ENCODE measurements around the gene AKAP6. TPM values are rescaled to one million over a fixed set of nuclear protein-coding genes. Genes with fewer than 3 reads are reported as not detected.

Gene AKAP6
- total and polyA plus RNA-seq, 4 donors, result 0.42 to 3.2 (median 1.7) TPM

DNA sequence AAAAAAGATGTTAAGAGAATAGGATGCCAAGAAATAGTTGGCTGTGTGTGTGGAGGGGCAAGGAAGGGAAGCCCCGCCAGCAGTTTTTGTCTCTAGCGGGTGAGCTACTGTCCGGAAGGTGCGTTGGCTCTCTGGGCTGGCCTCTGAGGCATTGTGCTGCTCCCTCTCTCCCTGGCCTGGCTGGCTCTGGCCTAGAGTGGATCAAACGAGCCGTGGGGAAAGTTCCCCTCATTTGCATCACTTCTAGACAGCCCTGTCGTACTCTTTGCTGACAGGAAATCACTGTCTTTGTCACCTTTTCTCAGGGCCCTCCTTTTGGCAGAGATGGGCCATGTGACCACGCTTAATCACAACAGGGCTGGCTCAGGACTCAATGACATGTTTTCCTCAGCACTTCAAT lies 373.5 kb downstream of the AKAP6 start:
- no peaks in the 10 kb centered on the region for H3K36me3 ChIP-seq (ENCODE audit: control insufficient read depth in 4 of 4, insufficient read depth in 3 of 4, low read depth in 1 of 4, low read length in 3 of 4)
- H3K27me3 ChIP-seq (ENCODE audit: control insufficient read depth in 4 of 4, insufficient read depth in 4 of 4, low read length in 3 of 4), result no peaks in the 10 kb centered on the region
- no peak overlapping the region for H3K9ac ChIP-seq (ENCODE audit: low read depth in 1 of 2, low read length in 2 of 2)
- H3K9me3 ChIP-seq (ENCODE audit: control insufficient read depth in 4 of 4, low read length in 3 of 4), result no peaks in the 10 kb centered on the region
- 75% methylated on average over 8 of the region's 8 CpGs for WGBS
- H3K4me1 ChIP-seq (ENCODE audit: control insufficient read depth in 4 of 4, insufficient read depth in 4 of 4, low read length in 3 of 4), result peaks cover 0 to 2% (median 0%) of the 10 kb centered on the region in 4 donors
- no peak for TF ChIP-seq SP1 (IDR thresholded peaks at IDR 0.05)
- no peak for TF ChIP-seq FOXA1 (IDR thresholded peaks at IDR 0.05)
- no peak for TF ChIP-seq FOXA2 (IDR thresholded peaks at IDR 0.05)
- TF ChIP-seq, protein P1, sequence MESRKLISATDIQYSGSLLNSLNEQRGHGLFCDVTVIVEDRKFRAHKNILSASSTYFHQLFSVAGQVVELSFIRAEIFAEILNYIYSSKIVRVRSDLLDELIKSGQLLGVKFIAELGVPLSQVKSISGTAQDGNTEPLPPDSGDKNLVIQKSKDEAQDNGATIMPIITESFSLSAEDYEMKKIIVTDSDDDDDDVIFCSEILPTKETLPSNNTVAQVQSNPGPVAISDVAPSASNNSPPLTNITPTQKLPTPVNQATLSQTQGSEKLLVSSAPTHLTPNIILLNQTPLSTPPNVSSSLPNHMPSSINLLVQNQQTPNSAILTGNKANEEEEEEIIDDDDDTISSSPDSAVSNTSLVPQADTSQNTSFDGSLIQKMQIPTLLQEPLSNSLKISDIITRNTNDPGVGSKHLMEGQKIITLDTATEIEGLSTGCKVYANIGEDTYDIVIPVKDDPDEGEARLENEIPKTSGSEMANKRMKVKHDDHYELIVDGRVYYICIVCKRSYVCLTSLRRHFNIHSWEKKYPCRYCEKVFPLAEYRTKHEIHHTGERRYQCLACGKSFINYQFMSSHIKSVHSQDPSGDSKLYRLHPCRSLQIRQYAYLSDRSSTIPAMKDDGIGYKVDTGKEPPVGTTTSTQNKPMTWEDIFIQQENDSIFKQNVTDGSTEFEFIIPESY (IDR thresholded peaks at IDR 0.05), result no peak
- no peak for TF ChIP-seq GABPA (IDR thresholded peaks at IDR 0.05 in 1 of 2, conservative IDR thresholded peaks at IDR 0.05 in 1 of 2)
- TF ChIP-seq, protein P2, sequence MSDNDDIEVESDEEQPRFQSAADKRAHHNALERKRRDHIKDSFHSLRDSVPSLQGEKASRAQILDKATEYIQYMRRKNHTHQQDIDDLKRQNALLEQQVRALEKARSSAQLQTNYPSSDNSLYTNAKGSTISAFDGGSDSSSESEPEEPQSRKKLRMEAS (IDR thresholded peaks at IDR 0.05), result no peak
- no peak for TF ChIP-seq HNF4G (IDR thresholded peaks at IDR 0.05)
- no peak for TF ChIP-seq TAF1 (conservative IDR thresholded peaks at IDR 0.05)
- TF ChIP-seq, protein P3, sequence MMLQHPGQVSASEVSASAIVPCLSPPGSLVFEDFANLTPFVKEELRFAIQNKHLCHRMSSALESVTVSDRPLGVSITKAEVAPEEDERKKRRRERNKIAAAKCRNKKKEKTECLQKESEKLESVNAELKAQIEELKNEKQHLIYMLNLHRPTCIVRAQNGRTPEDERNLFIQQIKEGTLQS (IDR thresholded peaks at IDR 0.05), result no peak
- no peak for TF ChIP-seq YY1 (IDR thresholded peaks at IDR 0.05)
- TF ChIP-seq RAD21 (IDR thresholded peaks at IDR 0.05), result no peak
- no peak for TF ChIP-seq JUND (IDR thresholded peaks at IDR 0.05)
- TF ChIP-seq RXRA (IDR thresholded peaks at IDR 0.05), result no peak
- TF ChIP-seq HNF4A (conservative IDR thresholded peaks at IDR 0.05), result no peak
- no peak for TF ChIP-seq NR2F2 (IDR thresholded peaks at IDR 0.05)
- TF ChIP-seq, protein P4, sequence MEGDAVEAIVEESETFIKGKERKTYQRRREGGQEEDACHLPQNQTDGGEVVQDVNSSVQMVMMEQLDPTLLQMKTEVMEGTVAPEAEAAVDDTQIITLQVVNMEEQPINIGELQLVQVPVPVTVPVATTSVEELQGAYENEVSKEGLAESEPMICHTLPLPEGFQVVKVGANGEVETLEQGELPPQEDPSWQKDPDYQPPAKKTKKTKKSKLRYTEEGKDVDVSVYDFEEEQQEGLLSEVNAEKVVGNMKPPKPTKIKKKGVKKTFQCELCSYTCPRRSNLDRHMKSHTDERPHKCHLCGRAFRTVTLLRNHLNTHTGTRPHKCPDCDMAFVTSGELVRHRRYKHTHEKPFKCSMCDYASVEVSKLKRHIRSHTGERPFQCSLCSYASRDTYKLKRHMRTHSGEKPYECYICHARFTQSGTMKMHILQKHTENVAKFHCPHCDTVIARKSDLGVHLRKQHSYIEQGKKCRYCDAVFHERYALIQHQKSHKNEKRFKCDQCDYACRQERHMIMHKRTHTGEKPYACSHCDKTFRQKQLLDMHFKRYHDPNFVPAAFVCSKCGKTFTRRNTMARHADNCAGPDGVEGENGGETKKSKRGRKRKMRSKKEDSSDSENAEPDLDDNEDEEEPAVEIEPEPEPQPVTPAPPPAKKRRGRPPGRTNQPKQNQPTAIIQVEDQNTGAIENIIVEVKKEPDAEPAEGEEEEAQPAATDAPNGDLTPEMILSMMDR (IDR thresholded peaks at IDR 0.05; ENCODE audit: low read depth, low read length, missing input control), result no peak
- no peak for TF ChIP-seq EGR1 (IDR thresholded peaks at IDR 0.05; ENCODE audit: low read depth in 2 of 2)
- TF ChIP-seq, protein P5, sequence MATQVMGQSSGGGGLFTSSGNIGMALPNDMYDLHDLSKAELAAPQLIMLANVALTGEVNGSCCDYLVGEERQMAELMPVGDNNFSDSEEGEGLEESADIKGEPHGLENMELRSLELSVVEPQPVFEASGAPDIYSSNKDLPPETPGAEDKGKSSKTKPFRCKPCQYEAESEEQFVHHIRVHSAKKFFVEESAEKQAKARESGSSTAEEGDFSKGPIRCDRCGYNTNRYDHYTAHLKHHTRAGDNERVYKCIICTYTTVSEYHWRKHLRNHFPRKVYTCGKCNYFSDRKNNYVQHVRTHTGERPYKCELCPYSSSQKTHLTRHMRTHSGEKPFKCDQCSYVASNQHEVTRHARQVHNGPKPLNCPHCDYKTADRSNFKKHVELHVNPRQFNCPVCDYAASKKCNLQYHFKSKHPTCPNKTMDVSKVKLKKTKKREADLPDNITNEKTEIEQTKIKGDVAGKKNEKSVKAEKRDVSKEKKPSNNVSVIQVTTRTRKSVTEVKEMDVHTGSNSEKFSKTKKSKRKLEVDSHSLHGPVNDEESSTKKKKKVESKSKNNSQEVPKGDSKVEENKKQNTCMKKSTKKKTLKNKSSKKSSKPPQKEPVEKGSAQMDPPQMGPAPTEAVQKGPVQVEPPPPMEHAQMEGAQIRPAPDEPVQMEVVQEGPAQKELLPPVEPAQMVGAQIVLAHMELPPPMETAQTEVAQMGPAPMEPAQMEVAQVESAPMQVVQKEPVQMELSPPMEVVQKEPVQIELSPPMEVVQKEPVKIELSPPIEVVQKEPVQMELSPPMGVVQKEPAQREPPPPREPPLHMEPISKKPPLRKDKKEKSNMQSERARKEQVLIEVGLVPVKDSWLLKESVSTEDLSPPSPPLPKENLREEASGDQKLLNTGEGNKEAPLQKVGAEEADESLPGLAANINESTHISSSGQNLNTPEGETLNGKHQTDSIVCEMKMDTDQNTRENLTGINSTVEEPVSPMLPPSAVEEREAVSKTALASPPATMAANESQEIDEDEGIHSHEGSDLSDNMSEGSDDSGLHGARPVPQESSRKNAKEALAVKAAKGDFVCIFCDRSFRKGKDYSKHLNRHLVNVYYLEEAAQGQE (IDR thresholded peaks at IDR 0.05), result no peak
- H3K27ac ChIP-seq (ENCODE audit: low read depth in 1 of 2, low read length in 2 of 2), result peak overlapping the region in 1 of 2 donors; percentile 59
- H3K4me3 ChIP-seq (ENCODE audit: low read depth in 1 of 3, low read length in 3 of 3), result no peak overlapping the region
- no peak for DNase-seq (ENCODE audit: low spot score)
